Breast epithelium (tissue), 4 donors: ENCODE data around the gene HNRNPA1L2. TPM values are rescaled to one million over a fixed set of nuclear protein-coding genes. Genes with fewer than 3 reads are reported as not detected.

Experiments
- DNase-seq, 2 donors: peaks; one replicate each; pipeline ENCODE4 v3.0.0-alpha.2; 2019; ENCODE audit warnings: low spot score in 2 of 2
- H3K27ac ChIP-seq, 2 donors: fragments of 200-600 bp; sonication (generic) in 1 of 2; one replicate each; pipeline ENCODE4 v1.5.1; 2016 to 2019; ENCODE audit warnings: mild to moderate bottlenecking in 1 of 2
- H3K27me3 ChIP-seq, 2 donors: fragments of 200-600 bp; sonication (generic) in 1 of 2; one replicate each; pipeline versions ENCODE4 v1.5.1 to v1.6.0; 2017 to 2019; ENCODE audit warnings: control low read depth in 1 of 2, mild to moderate bottlenecking in 1 of 2
- H3K36me3 ChIP-seq: fragments of 200-600 bp; one replicate; pipeline ENCODE4 v1.5.1; 2019
- H3K4me1 ChIP-seq, 2 donors: fragments of 200-600 bp; sonication (generic); one replicate each; pipeline ENCODE4 v1.5.1; 2016 to 2019; ENCODE audit warnings: control low read depth in 1 of 2
- H3K4me3 ChIP-seq, 3 donors: fragments of 200-600 bp; sonication (generic); 1 replicate in 2 of 3; 2 replicates in 1 of 3; pipeline ENCODE4 v1.5.1; 2016 to 2019; ENCODE audit warnings: mild to moderate bottlenecking in 3 of 3, moderate library complexity in 2 of 3
- H3K9me3 ChIP-seq, 2 donors: fragments of 200-600 bp; sonication (generic) in 1 of 2; one replicate each; pipeline ENCODE4 v1.5.1; 2016 to 2019; ENCODE audit warnings: control low read depth in 1 of 2
- POLR2A ChIP-seq: fragments of 450-650 bp; IDR thresholded peaks from one replicate; pipeline ENCODE4 v1.6.1; 2016; ENCODE audit warnings: antibody characterized with exemption, mild to moderate bottlenecking, moderate library complexity
- POLR2AphosphoS5 ChIP-seq, 3 donors: sonication (generic); formaldehyde crosslinking; IDR thresholded peaks; one replicate each; pipeline ENCODE4 v1.6.1; 2017; ENCODE audit warnings: antibody characterized with exemption in 3 of 3
- intact Hi-C: fragments of 100-400 bp; cut with DNase I; formaldehyde crosslinking; loops from one replicate; pipeline ENCODE4 v1.15.1; 2023; ENCODE audit warnings: low total_unique reads
- total RNA-seq, 3 donors: library from RNA; depleted of rRNA; stranded (reverse); fragments of >200 nt; gene quantifications; one replicate each; pipeline ENCODE4 v1.1.0, GENCODE V29; 2016
- TF ChIP-seq, protein P1 (sequence below), 3 donors: fragments of 450-650 bp; IDR thresholded peaks; one replicate each; pipeline ENCODE4 v1.5.1; 2016 to 2017; ENCODE audit warnings: antibody characterized with exemption in 3 of 3, mild to moderate bottlenecking in 3 of 3, moderate library complexity in 3 of 3

Gene HNRNPA1L2
- total RNA-seq, 3 donors from 2014 or later = 2.4 to 5.7 (median 4.9) TPM

DNA sequence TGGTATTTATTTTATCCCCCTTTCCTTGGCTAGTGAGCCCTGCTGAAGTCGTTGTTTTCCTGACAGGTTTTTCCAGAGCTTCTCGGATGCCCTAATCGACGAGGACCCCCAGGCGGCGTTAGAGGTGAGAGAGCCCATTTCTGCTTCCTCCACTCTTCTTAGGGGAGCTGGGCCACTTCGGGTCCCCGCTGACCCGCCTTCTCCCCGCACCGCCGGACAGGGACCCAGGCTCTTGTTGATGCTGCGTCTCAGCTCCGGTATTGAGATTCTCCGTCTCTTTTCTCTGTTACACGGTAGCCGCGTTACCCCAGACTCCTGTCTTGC lies 10.7 kb downstream of the HNRNPA1L2 start:
- TF ChIP-seq POLR2AphosphoS5 (IDR thresholded peaks at IDR 0.05) (no peak), POLR2A (no peak)
- TF ChIP-seq, protein P1, sequence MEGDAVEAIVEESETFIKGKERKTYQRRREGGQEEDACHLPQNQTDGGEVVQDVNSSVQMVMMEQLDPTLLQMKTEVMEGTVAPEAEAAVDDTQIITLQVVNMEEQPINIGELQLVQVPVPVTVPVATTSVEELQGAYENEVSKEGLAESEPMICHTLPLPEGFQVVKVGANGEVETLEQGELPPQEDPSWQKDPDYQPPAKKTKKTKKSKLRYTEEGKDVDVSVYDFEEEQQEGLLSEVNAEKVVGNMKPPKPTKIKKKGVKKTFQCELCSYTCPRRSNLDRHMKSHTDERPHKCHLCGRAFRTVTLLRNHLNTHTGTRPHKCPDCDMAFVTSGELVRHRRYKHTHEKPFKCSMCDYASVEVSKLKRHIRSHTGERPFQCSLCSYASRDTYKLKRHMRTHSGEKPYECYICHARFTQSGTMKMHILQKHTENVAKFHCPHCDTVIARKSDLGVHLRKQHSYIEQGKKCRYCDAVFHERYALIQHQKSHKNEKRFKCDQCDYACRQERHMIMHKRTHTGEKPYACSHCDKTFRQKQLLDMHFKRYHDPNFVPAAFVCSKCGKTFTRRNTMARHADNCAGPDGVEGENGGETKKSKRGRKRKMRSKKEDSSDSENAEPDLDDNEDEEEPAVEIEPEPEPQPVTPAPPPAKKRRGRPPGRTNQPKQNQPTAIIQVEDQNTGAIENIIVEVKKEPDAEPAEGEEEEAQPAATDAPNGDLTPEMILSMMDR (IDR thresholded peaks at IDR 0.05) = no peak
- intact Hi-C loops = no loop called here
- Histone ChIP-seq H3K36me3 (no peaks in the 10 kb centered on the region), H3K27ac (peak overlapping the region; percentile 96 to 99), H3K27me3 (no peaks in the 10 kb centered on the region), H3K4me1 (peaks cover 0 to 5% of the 10 kb centered on the region in 2 donors), H3K4me3 (peak overlapping the region; percentile 69 to 81 (median 78)), H3K9me3 (no peaks in the 10 kb centered on the region)
- DNase-seq = no peak

DNA sequence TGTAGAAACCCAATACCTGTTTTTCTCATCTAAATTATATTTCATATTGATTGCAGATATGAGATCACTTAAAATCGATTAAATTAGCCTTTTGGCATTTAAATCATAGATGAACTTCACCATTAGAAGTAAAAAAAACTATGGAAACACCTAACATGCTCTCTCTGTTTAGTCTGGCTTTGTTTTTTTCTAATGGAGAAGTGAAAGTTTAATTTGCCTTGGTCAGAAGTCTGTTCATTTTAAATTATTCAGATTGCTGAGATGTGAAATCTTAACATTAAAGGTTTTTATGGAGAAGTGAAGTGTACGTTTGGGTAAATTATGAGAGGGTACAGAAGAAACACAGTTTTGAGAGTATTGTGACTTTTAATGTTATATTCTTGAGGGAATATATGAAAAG lies 17.1 kb downstream of the HNRNPA1L2 start:
- intact Hi-C loops = no loop called here
- H3K9me3 ChIP-seq = no peaks in the 10 kb centered on the region
- no peak overlapping the region for H3K27ac ChIP-seq
- TF ChIP-seq POLR2AphosphoS5 (IDR thresholded peaks at IDR 0.05) (no peak), POLR2A (no peak)
- TF ChIP-seq, protein P1 (IDR thresholded peaks at IDR 0.05) = no peak
- no peak overlapping the region for H3K4me3 ChIP-seq
- no peaks in the 10 kb centered on the region for H3K4me1 ChIP-seq
- DNase-seq = no peak
- no peaks in the 10 kb centered on the region for H3K36me3 ChIP-seq
- H3K27me3 ChIP-seq = no peaks in the 10 kb centered on the region

DNA sequence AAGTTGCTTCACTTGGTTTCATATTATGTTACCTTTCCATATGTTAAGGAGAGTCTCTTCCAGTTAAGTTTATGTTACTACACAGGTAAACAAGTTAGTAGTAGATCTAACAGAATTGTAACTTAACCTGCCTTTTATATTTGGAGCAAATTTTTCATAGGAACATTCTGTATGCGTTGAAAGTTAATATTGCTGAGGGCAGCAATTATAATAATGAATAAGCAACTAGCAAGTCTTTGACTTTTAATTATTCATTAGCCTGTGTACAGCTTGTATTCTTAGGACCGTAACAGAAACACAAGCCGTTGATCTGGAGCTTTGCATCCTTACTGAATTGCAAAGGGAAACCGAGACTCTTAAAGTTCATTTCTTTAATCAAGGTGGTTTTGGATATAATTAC lies 22.0 kb downstream of the HNRNPA1L2 start:
- DNase-seq = no peak
- Histone ChIP-seq H3K36me3 (no peaks in the 10 kb centered on the region), H3K9me3 (no peaks in the 10 kb centered on the region), H3K27me3 (no peaks in the 10 kb centered on the region), H3K27ac (no peak overlapping the region), H3K4me3 (no peak overlapping the region), H3K4me1 (no peaks in the 10 kb centered on the region)
- intact Hi-C loops = no loop called here
- TF ChIP-seq POLR2AphosphoS5 (IDR thresholded peaks at IDR 0.05) (no peak), POLR2A (no peak)
- TF ChIP-seq, protein P1 (IDR thresholded peaks at IDR 0.05) = no peak

DNA sequence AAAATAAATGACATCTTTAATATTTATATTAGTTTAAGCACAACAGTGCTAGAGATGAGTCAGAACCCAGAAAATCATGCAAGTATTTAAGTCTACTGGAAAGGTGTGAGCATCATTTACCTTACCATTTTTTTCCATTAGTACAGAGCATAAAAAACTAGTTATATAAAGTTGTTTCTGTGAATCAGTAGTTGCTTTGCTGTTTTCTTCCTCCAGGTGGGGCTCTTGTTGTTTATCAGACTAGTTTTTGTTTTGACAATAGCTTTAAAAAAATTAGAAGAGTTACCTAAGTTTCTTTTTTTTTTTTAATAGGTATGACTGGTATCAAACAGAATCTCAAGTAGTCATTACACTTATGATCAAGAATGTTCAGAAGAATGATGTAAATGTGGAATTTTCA lies 23.1 kb downstream of the HNRNPA1L2 start:
- TF ChIP-seq, protein P1 (IDR thresholded peaks at IDR 0.05) = no peak
- TF ChIP-seq POLR2AphosphoS5 (IDR thresholded peaks at IDR 0.05) (no peak), POLR2A (no peak)
- Histone ChIP-seq H3K27me3 (no peaks in the 10 kb centered on the region), H3K4me1 (no peaks in the 10 kb centered on the region), H3K9me3 (no peaks in the 10 kb centered on the region), H3K4me3 (no peak overlapping the region), H3K27ac (no peak overlapping the region), H3K36me3 (no peaks in the 10 kb centered on the region)
- intact Hi-C loops = no loop called here
- DNase-seq = no peak

DNA sequence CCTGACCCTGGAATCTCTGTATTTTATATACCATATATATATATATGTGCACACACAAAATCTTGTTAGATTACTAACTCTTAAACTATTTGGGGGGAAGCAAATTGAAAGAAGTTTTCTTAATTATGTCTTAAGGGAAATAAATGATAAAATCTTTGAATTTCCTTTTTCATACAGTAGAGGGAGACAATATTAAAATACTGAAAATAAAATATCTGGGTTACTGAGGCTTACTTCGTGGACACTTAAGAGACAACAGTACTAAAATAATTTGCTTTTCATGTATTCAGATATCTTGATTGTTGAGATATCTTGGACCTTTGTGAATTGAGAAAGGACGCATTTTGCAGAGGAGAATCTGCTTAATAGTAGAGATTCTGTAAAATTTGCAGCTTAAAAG lies 27.4 kb downstream of the HNRNPA1L2 start:
- Histone ChIP-seq H3K4me1 (no peaks in the 10 kb centered on the region), H3K4me3 (no peak overlapping the region), H3K27me3 (no peaks in the 10 kb centered on the region), H3K36me3 (no peaks in the 10 kb centered on the region), H3K27ac (no peak overlapping the region), H3K9me3 (no peaks in the 10 kb centered on the region)
- intact Hi-C loops = no loop called here
- DNase-seq = no peak
- TF ChIP-seq POLR2A = no peak
- TF ChIP-seq POLR2AphosphoS5 (IDR thresholded peaks at IDR 0.05) = no peak
- TF ChIP-seq, protein P1 (IDR thresholded peaks at IDR 0.05) = no peak
